GM12873 (cell line): ENCODE data around the gene MYL2.

Experiments
- TF ChIP-seq, protein P1 (sequence below): IDR thresholded peaks from 2 replicates; pipeline ENCODE4 v1.5.1; 2012; ENCODE audit warnings: low read depth, mild to moderate bottlenecking, moderate library complexity, low read length, control low read depth; ENCODE audit not compliant: insufficient read depth; ENCODE audit errors: missing control alignments

Gene MYL2

DNA sequence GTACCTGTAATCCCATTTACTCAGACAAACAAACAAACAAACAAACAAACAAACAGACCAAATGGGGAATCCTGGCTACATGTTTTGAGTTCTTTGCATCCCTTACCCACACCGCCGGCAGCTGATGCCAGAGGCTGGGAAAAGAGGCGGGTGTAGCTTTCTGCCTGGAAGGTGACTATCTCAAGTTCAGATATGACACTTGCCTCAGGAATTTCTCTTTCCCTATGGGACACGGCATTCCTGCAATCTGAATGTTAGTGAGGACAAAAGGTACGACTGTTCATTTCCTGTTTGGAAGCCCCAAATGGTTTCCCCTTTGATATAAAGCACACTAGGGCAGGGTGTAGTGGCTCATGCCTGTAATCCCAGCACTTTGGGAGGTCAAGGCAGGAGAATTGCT, 2.9 kb downstream of the MYL2 start:
- TF ChIP-seq, protein P1, sequence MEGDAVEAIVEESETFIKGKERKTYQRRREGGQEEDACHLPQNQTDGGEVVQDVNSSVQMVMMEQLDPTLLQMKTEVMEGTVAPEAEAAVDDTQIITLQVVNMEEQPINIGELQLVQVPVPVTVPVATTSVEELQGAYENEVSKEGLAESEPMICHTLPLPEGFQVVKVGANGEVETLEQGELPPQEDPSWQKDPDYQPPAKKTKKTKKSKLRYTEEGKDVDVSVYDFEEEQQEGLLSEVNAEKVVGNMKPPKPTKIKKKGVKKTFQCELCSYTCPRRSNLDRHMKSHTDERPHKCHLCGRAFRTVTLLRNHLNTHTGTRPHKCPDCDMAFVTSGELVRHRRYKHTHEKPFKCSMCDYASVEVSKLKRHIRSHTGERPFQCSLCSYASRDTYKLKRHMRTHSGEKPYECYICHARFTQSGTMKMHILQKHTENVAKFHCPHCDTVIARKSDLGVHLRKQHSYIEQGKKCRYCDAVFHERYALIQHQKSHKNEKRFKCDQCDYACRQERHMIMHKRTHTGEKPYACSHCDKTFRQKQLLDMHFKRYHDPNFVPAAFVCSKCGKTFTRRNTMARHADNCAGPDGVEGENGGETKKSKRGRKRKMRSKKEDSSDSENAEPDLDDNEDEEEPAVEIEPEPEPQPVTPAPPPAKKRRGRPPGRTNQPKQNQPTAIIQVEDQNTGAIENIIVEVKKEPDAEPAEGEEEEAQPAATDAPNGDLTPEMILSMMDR: no peak

DNA sequence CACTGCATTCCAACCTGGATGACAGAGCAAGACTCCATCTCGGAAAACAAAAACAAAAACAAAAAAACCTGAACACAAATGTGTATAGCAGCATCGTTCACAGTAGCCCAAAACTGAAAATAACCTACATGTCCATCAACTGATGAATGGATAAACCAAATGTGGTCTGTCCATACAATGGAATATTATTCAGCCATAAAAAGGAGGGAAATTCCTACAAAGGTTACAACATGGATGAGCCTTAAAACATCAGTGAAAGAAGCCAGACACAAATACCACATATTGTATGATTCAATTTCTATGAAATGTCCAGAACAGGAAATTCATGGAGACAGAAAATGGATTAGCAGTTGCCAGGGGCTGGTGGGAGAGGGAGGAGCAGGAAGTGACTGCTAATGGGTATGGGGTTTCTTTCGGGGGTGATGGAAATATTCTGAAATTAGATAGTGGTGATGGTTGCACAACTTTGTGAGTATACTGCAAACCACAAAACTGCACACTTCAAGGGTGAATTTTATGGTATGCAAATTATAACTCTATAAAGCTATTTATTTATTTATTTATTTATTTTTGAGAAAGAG, 4.0 kb downstream of the MYL2 start:
- TF ChIP-seq, protein P1: no peak

DNA sequence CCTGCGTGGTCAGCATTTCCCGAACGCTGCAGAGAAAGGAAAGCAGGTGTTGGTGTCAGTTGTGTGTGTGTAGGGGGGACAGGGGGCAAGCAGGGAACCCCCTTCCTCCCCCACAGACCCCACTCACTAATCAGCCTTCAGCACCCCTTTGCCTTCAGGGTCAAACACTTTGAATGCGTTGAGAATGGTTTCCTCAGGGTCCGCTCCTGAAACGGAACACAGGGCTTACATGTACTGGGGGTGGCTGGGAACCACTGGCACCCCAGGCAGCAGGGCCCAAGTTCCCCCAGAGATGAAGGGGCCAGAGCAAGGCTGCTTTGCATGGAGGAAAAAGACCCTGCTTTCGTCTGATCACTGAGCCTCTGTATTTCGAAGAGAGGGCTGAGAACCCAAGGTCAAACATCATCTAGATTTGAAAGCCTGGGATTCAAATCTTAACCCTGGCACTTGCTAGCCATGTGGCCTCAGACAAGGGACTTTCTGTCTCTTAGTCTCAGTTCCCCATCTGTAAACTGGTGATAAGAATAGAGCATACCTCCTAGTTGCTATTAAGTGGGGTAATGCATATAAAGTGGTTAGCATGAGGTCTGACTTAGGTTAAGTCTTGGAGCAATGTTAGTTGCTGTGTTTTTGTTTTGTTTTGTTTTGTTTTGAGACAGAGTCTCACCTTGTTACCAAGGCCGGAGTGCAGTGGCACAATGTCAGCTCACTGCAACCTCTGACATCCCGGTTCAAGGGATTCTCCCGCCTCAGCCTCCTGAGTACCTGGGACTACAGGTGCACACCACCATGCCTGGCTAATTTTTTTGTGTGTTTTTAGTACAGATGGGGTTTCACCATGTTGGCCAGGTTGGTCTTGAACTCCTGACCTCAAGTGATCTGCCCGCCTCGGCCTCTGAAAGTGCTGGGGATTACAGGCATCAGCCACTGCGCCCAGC, 7.0 kb downstream of the MYL2 start:
- TF ChIP-seq, protein P1: no peak

DNA sequence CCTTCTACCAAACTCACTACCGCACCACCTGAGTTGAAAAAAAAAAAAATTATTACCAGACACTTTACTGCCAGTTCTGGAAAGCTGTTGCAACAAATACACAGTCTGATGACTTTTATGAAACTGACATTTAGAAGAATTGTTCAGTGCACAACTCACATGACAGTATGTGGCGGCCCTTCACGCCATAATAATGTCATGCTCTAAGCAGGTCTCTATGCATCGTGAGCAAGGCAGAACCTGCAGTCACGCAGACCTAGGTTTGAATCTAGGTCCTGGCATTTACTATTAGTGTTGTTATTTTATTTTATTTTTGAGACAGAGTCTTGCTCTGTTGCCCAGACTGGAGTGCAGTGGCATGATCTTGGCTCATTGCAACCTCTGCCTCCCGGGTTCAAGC, 8.1 kb downstream of the MYL2 start:
- TF ChIP-seq, protein P1: no peak

DNA sequence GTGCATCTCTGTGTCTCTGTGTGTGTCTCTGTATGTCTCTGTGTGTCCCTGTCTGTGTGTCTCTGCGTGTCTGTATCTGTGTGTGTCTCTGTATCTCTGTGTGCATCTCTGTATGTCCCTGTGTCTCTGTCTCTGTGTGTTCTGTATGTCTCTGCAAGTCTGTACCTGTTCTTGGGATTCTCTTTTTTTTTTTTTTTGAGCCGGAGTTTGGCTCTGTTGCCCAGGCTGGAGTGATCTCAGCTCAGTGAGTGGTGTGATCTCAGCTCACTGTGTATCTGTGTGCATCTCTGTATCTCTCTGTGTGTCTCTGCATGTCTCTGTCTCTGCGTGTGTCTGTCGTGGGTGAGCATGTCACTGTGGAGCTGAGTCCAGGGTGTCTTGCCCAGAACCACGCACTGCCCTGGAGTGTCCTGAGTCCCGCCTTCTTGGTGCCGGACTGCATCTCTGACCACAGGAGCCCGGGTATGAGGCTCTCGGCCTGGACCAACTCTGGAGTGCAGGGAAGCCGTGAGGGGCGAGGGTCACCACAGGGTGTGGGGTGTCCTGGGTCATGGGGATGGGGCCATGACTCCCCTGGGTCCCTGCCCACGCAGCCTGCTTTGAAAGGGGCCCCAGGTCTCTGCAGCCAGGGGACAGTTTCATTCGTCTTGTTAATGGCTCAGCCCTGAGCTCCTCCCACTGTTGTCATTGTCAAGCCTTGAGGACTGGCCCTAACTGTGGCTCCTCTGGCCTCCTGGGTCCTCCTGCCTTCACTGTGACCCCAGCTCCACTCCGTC, 11.8 kb downstream of the MYL2 start:
- TF ChIP-seq, protein P1: no peak

DNA sequence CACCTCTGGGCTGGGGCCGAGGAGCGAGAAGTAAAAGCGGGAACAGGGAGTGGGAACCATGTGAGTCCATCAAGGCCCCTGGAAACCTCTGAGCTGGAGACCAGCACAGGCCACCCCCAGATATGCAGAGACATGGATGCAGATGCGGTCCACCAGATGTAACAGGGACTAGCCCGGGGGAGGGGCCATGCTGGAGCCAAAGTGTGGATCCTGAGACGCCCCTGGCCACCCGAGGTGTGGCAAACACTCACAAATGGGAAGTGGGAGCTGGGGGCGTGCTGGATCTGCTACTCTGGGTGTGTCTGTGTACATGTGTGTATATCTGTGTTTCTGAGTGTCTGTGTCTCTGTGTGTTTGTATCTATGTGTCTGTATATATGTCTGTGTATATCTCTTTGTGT, 12.8 kb downstream of the MYL2 start:
- TF ChIP-seq, protein P1: no peak

DNA sequence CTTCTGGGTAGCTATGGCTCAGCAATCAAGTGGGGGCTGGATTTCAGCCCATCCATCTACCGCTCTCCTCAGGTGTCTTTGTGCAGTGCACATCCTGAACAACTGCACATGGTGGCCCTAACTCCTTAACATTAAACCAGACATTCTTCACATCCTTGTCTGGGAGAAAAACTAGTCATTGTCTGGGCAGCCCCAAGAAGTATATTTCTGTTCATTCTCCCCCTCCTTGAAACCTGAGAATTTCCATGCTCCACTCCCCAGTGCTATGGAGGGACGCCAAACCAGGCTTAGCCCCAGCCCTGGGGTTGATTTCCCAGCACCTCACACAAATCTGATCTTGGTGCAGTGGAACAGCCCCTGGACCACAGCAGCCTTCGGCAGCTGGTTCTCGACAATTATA, 13.4 kb downstream of the MYL2 start:
- TF ChIP-seq, protein P1: no peak
